Endometrial microvascular endothelial cells (primary cell): ENCODE measurements around the gene ZNF22. TPM values are rescaled to one million over a fixed set of nuclear protein-coding genes. Genes with fewer than 3 reads are reported as not detected.

Experiments
- in situ Hi-C: cut with HindIII; loops from 2 replicates; pipeline ENCODE4 v1.10.0; 2017; ENCODE audit warnings: low sequenced_read_pairs, low pct_unique_long_range_greater_than_20kb; ENCODE audit errors: inconsistent ontology term
- total RNA-seq: library from RNA; depleted of rRNA; stranded (reverse); fragments of >200 nt; gene quantifications from one replicate; pipeline ENCODE4 v1.2.3, GENCODE V29; 2015; ENCODE audit errors: inconsistent ontology term

The ZNF22 gene
- total RNA-seq, 1 donor from 2014 or later = 29.2 TPM

DNA sequence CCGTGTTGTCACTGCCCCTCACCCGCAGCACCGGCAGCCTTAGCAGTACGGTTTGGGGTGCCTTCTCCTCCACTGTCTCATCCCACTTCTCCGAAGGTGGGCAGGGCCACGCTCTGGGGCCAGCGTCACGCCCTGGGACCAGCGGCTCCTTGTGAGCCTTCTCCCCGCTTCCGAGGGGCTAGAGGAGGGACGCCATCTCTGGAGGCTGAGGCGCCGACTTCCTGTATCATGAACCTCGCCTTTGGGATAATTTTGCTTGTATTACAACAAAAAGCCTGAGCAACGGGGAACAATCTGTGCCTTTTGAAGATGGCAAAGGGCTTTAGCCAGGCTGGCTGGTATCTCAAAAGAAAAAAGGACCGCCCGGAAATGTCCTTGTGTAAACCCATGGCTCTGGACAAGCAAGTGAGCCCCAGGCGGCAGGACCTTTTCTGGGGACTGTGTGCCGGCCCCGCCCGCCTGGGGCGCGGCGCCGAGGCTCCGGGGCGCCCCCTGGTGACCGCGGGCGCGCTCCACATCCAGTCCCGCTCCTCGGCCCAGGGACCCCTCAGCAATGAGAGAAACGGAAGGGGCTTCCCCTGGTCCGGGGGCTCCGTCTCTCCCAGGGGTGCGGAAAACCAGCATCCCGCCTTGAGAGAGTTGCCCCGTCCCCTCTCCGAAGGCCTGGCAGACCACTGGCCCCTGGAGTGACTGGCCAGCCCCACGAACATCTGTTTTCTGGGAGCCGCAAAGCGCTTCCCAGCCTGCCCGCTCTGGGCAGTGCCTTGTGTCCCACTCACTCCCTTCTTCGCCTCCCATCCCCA is 25.9 kb upstream of the ZNF22 start:
- in situ Hi-C loops = no loop called here

DNA sequence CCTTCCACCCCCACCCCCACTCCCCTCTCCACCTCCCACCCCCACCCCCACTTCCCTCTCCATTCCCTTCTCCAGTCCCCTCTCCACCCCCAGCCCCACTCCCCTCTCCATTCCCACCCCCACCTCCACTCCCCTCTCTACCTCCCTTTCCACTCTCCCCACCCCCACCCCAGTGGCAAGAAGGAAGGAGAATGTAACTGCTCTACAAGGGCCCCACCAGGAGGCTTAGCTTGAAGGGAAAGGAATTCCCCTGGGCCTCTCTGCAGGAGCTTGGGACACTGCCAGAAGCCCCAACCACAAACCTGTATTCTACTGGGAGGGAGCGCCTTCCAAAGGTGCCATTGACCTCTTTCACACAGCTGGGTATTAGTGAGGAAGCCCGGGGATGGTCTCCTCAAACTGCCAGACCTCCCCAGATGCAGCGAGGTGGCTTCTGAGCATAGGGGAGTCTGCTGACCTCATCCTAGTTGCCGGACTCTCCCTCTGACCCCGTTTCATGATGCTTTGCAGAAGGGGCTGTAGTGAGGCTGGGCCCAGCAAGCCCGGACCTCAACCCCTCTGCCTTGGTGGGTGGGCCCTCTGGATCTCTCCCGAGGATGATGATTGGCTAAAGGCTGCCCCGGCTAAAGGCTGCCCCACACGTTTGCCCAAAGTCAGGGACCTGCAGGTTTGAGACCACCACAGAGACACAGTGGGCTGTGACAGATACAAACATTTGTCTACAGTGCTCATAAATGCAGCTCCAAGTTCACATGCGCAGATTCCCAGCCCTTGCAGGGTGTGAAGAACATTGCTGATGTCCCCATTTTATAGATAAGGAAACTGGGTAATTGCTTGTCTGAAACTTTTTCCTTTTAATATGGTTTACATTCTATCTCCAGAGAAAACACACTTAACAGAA is 25.0 kb upstream of the ZNF22 start:
- in situ Hi-C loops = no loop called here

- in situ Hi-C loops = no loop called here
Measured at GRCh38 chr10:44976352-44977198, 24.1 kb upstream of the ZNF22 start.

DNA sequence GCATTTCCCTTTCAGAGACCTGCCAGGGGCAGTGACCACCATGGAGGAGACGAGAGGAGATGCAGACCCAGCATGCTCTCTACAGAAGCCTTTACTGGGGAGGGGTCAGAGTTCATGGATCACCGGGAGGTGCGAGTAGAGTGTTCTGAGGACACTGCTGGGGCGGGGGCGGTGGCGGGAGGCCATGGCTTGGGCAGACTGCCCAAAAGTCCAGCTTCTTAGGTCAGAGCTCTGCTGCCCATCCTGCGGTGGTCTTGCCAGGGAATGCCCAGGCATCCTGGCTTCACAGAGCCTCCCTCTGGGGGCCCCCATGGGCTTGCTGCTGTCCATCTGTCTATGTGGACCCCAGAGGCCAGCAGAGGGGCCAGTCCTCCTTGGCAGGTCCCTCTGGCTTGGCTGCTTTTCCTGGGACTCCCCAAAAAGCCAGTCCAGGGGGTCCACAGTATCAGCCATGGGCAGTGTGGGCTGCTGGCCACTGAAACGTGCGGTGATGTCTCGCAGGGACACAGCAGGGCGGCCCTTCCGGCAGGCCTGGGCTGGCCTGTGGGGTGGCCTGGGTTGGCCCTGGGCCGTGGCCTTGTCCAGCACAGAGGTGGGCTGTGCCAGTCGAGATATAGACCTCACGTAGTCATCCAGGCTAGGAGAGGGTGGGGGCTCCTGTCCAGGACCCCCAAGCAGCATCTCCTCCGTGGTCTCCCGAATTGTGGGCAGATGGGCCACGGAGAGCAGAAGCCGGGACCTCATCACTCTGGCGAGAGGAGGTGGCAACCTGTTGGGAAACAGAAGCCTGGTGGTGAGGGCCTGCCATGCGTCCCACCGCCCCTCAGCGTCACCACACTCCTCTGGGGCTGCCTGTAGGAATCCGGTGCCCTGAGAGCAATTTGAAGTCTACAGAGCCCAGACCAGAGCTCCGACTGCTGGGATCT is 23.2 kb upstream of the ZNF22 start:
- in situ Hi-C loops = no loop called here

DNA sequence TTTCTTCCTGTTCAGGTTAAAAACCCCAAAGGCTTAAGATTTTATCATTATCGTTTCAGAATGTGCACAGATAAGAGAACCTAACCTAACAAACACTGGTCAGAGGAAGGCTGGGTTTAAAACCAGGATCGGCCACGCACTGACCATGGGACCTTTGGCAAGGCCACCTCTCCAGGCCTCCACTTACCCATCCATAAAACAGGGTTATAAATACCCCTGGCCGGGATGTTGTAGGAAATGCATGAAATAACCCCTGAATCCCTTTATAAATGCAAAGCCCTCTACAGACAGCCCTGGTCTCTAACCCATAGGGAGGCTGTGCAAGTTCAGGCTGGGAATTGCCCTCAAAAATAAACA is 22.5 kb upstream of the ZNF22 start:
- in situ Hi-C loops = no loop called here

GRCh38 chr10:44978570-44979280 is 22.0 kb upstream of the ZNF22 start, which contains the start of gene DEPP1:
TSS of gene DEPP1 (minus strand) at chr10:44978809. CDS start at chr10:44978030, 779 bp downstream.
- in situ Hi-C loops = no loop called here

DNA sequence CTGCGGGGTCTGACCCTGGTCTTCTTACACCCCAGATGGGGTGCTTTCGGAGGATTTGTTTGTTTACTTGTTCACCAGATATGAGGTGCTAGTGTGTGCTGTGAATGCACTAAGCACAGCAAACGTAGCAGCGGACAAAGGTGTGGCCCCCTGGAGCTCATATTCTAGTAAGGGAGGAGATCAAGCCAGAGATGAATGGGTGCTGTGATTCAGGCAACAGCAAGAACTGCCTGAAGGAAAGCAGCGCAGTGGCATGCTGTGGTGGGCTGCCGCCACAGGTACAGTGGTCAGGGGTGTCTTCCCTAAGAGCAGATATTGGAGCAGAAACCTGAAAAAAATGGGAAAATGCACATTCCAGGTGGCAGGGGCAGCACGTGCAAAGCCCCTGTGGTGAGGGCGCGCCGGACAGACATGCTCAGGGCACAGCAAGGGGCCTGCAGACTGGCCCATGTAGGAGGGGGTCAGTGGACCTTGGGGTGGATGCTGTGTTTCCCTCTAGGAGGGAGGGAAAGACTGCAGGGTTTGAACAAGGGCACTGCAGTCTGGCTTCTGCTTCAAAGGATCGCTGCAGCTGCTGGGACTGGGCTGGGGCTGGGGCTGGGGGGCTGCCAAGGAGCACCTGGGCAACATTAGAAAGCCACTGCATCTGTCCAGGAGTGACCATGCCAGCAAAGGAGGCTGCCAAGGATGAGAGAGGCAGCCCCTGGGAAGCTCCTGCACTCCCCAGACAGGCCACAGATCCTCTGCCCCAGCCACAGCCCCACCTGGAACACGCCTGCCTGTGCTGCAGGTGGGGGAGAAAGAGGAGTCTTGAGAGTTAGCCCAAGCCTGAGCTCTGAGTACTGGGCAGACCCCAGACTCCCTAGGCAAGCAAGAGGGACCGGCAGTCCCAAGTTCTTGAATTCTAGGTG is 21.2 kb upstream of the ZNF22 start:
- in situ Hi-C loops = no loop called here

DNA sequence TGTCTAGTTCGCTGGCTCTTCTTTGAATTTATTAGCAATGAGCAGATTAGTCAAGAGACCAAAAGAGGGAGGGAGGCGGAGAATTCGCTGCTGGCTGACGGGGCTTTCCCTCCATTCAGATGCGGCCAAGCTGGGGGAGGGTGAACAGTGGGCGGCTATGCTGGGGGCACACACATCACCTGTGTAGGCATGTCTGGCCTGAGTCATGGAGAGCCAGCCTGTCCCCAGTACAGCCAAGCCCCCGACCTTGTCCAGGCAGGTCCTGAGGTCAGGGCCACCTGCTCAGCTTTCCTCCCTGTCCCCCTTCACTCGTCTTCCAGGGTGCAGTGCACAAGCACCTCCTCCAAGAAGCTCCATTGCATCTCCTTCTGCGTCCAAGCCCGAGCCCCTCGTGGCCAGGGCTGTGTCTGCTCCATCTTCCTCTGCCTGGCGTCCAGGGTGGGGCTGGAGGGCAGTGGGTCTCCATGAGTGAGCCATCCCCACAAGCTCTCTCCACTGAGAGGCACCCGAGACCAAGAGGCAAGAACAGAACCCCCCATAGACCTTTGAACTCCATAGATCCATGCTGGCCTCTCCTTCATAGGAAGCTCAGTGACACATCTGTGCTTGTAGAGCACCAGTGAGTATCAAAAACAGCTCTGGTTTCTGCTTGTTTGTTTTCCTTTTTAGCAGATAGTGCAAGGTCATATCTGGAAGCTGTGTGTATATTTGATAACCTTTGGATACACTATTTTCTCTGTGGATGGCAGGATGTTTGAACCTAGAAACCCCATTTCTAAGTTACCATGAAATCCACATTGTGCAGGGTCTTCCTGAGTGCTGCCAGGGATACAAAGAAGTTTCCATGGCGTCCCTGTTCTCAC is 20.2 kb upstream of the ZNF22 start:
- in situ Hi-C loops = no loop called here

DNA sequence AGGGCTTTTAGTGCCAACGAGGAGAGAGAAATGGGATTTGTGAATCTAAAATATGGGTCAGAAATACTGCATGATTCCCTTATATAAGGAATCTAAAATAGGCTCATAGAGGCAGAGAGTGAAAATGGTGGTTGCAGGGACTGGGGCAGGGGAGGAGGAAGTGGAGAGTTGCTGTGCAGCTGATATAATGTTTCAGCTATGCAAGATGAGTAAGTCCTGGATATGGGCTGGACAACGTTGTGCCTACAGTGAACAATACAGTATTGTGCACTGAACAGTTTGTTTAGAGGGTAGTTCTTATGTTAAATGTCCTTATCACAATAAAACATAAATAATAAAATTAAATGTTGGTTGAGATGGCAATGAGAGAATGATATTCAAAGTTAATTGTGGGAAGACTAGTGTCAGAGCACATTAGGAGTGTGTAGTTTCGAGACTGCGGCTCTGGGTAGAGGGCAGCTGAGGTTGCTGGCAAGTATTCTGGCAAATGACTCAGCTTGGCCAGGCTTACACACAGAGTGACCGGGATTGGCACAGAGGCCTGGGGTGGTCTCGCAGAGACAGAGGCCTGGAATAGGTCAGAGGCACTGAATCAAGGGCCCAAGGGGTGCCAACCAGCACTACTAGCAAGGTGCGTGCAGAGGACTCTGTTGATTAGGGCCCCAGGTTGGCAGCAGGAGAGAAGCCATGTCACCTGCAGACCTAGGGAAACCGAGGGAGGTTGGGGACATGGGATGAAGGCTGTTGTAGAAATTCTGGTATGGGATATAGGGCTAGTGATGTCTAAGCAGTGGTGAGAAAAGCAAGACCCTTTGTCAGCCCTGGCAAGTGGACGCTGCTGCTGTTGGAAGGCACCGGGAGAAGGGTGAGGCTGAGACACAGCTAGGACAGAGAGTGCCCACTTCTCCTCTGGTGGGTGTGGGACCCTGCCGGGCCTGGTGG is 19.3 kb upstream of the ZNF22 start:
- in situ Hi-C loops = no loop called here

DNA sequence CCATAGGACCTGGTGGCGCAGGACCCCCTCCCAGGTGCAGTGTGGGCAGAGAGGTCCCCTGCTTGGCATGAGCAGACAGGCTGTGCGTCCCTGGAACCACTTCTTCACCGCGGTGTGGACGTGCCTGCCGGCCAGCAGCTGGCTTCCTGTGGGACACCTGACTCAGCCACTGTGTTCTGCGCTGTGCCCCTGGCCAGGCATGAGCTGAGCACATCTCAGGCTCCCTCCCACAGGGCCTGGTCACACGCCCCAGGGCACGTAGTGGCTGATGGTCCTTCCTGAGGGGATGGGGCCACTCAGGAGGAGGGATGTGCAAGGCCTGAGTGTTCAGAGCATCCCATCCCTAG is 18.6 kb upstream of the ZNF22 start:
- in situ Hi-C loops = no loop called here

- in situ Hi-C loops = no loop called here
Measured at GRCh38 chr10:44982496-44982895, 18.2 kb upstream of the ZNF22 start.

GRCh38 chr10:44983066-44983894 is 17.4 kb upstream of the ZNF22 start:
- in situ Hi-C loops = no loop called here

GRCh38 chr10:44983895-44984278 is 16.8 kb upstream of the ZNF22 start:
- in situ Hi-C loops = no loop called here

DNA sequence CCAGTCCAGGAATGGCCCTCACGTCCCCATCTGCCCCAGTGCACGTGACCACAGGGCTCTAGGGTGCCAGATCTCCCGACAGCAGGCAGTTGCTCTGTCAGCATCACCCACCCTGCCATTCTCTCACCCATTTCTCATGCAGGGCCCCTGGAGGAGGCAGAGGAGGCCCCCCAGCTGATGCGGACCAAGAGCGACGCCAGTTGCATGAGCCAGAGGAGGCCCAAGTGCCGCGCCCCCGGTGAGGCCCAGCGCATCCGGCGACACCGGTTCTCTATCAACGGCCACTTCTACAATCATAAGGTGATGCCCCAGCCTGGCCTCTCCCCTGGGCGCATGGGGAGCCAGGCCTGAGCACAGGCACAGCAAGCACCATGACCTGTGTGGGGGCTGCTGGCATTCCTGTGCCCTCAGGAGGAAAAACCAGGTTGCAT is 16.0 kb upstream of the ZNF22 start:
- in situ Hi-C loops = no loop called here
